ENCODE results near the gene GRK4.

DNA sequence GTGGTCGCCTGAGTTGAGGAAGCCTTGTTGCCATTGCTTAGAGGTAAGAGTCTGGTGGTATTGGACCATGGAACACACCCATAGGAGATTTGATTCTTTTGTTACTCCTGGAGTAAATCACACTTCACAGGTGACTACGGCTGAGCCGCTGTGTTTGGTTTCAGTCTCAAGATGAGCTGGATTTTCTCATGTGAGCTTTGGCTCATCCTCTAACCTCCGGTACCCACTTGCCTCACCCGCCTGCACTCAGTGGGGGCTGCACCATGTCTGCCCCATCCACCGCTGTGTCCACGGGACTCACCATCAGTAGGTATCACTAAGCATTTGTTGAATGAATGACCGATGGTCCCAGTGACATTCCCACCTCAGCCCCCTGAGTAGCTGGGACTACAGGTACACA is 58.3 kb downstream of the GRK4 start:
- no peak for TF ChIP-seq SPI1 (IDR thresholded peaks at IDR 0.05; ENCODE audit: low read depth, low read length)
- no peak for TF ChIP-seq TAF1 (IDR thresholded peaks at IDR 0.05; ENCODE audit: low read depth, low read length)
- no peak for TF ChIP-seq POLR2A (IDR thresholded peaks at IDR 0.05; ENCODE audit: low read depth, low read length)
- no peak for TF ChIP-seq POLR2AphosphoS5 (IDR thresholded peaks at IDR 0.05; ENCODE audit: low read depth, low read length)
- TF ChIP-seq POU2F2 (IDR thresholded peaks at IDR 0.05; ENCODE audit: low read depth, low read length) = no peak
- no peak for TF ChIP-seq PAX5 (IDR thresholded peaks at IDR 0.05; ENCODE audit: insufficient read depth, low read length, severe bottlenecking)
